Peyer's patch (tissue), 4 donors: ENCODE data around the gene VAV3. TPM values are rescaled to one million over a fixed set of nuclear protein-coding genes. Genes with fewer than 3 reads are reported as not detected.

ENCODE experiments used
- DNase-seq, 3 donors: peaks; one replicate each; pipeline ENCODE4 v3.0.0-alpha.2; 2017 to 2019
- H3K27ac ChIP-seq, 4 donors: fragments of 200-600 bp; sonication (generic); one replicate each; pipeline ENCODE4 v1.5.1; 2016 to 2019
- H3K27me3 ChIP-seq, 2 donors: fragments of 200-600 bp; sonication (generic); one replicate each; pipeline ENCODE4 v1.5.1; 2019
- H3K36me3 ChIP-seq, 3 donors: fragments of 200-600 bp; sonication (generic); one replicate each; pipeline ENCODE4 v1.5.1; 2016 to 2019
- H3K4me1 ChIP-seq, 4 donors: fragments of 200-600 bp; sonication (generic); one replicate each; pipeline ENCODE4 v1.5.1; 2016 to 2019
- H3K4me3 ChIP-seq, 4 donors: fragments of 200-600 bp; sonication (generic); 1 replicate in 3 of 4; 2 replicates in 1 of 4; pipeline ENCODE4 v1.5.1; 2016 to 2019; ENCODE audit warnings: mild to moderate bottlenecking in 1 of 4
- H3K9me3 ChIP-seq, 4 donors: fragments of 200-600 bp; sonication (generic); one replicate each; pipeline ENCODE4 v1.5.1; 2016 to 2019; ENCODE audit warnings: mild to moderate bottlenecking in 1 of 4
- CTCF ChIP-seq, 6 experiments: fragments of 450-650 bp in 4 of 6; fragments of 200-600 bp in 2 of 6; sonication (generic) in 1 of 6; IDR thresholded peaks; one replicate each; pipeline ENCODE4 v1.5.1; 2017 to 2019; ENCODE audit warnings: antibody characterized with exemption in 6 of 6, mild to moderate bottlenecking in 3 of 6, moderate library complexity in 1 of 6
- POLR2A ChIP-seq, 2 donors: fragments of 450-650 bp; IDR thresholded peaks; one replicate each; pipeline ENCODE4 v1.5.1; 2017; ENCODE audit warnings: antibody characterized with exemption in 2 of 2, mild to moderate bottlenecking in 2 of 2, moderate library complexity in 2 of 2
- total RNA-seq, 4 donors: library from RNA; depleted of rRNA; stranded (reverse); fragments of >200 nt; gene quantifications; one replicate each; pipeline ENCODE4 v1.1.0, GENCODE V29; 2016

Gene VAV3
- total RNA-seq, 4 donors from 2014 or later = 32.1 to 60.9 (median 41.5) TPM

- H3K4me1 ChIP-seq = no peaks in the 10 kb centered on the region
- no peak for DNase-seq
- no peak overlapping the region for H3K27ac ChIP-seq
- no peaks in the 10 kb centered on the region for H3K9me3 ChIP-seq
- H3K4me3 ChIP-seq = no peak overlapping the region
- H3K27me3 ChIP-seq = no peaks in the 10 kb centered on the region
- no peaks in the 10 kb centered on the region for H3K36me3 ChIP-seq
- no peak for TF ChIP-seq CTCF (IDR thresholded peaks at IDR 0.05)
- TF ChIP-seq POLR2A (IDR thresholded peaks at IDR 0.05) = no peak
Measured at GRCh38 chr1:107979926-107980325, 14.9 kb upstream of the VAV3 start.

DNA sequence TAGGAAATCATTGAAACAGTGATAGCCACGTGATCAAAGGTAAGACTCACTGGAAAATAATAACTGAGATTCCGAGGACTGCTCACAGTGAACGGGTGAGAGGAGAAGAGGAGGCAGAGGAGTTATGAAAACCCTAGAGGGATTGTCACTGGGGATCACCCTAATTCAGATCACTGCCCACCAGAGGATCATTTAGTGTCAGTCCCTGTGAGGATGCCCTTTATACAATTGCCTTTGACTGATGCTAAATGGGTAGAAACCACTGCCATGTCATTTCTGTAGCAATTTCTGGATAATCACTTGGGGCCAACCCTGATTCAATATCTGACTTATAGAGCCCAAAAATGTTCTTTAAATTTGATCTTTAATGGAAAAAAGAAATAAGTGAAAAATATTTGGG lies 14.1 kb upstream of the VAV3 start:
- Histone ChIP-seq H3K4me3 (no peak overlapping the region), H3K27ac (no peak overlapping the region), H3K9me3 (no peaks in the 10 kb centered on the region), H3K27me3 (no peaks in the 10 kb centered on the region), H3K36me3 (no peaks in the 10 kb centered on the region), H3K4me1 (no peaks in the 10 kb centered on the region)
- DNase-seq = no peak
- TF ChIP-seq CTCF (IDR thresholded peaks at IDR 0.05) (no peak), POLR2A (IDR thresholded peaks at IDR 0.05) (no peak)

DNA sequence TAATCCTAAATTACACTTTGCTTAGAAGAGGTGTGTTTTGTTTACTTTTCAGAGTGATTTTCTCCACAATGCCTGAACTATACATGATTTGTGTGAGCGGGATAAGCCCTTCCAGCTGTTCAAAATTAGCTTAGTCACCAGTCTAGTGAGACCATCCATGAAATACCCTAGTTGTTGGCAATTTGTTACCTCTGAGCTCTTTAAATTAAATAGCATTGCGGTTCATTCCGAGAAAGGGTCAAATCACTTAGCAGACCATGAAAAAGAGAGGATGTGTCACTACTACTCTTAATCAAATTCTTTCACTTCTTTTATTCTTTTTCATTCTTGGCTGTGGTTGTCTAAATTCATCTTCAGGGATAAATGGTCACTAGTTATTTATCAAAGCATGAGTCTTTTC lies 11.9 kb upstream of the VAV3 start:
- TF ChIP-seq CTCF (IDR thresholded peaks at IDR 0.05) (no peak), POLR2A (IDR thresholded peaks at IDR 0.05) (no peak)
- Histone ChIP-seq H3K27ac (no peak overlapping the region), H3K36me3 (no peaks in the 10 kb centered on the region), H3K9me3 (no peaks in the 10 kb centered on the region), H3K4me1 (no peaks in the 10 kb centered on the region), H3K27me3 (no peaks in the 10 kb centered on the region), H3K4me3 (no peak overlapping the region)
- DNase-seq = no peak

GRCh38 chr1:107976431-107976830 lies 11.5 kb upstream of the VAV3 start:
- Histone ChIP-seq H3K9me3 (no peaks in the 10 kb centered on the region), H3K4me1 (no peaks in the 10 kb centered on the region)

GRCh38 chr1:107975851-107976250 lies 10.9 kb upstream of the VAV3 start:
- H3K9me3 ChIP-seq = no peaks in the 10 kb centered on the region
- H3K4me3 ChIP-seq = no peak overlapping the region
- H3K27ac ChIP-seq = no peak overlapping the region
- no peaks in the 10 kb centered on the region for H3K4me1 ChIP-seq
- TF ChIP-seq POLR2A (IDR thresholded peaks at IDR 0.05) (no peak), CTCF (IDR thresholded peaks at IDR 0.05) (no peak)
- no peaks in the 10 kb centered on the region for H3K27me3 ChIP-seq
- no peak for DNase-seq
- no peaks in the 10 kb centered on the region for H3K36me3 ChIP-seq

More at GRCh38 chr1:107976431-107976830, 11.5 kb upstream of the VAV3 start:
- TF ChIP-seq CTCF (IDR thresholded peaks at IDR 0.05) (no peak), POLR2A (IDR thresholded peaks at IDR 0.05) (no peak)
- Histone ChIP-seq H3K36me3 (no peaks in the 10 kb centered on the region), H3K27ac (no peak overlapping the region), H3K4me3 (no peak overlapping the region), H3K27me3 (no peaks in the 10 kb centered on the region)
- no peak for DNase-seq

DNA sequence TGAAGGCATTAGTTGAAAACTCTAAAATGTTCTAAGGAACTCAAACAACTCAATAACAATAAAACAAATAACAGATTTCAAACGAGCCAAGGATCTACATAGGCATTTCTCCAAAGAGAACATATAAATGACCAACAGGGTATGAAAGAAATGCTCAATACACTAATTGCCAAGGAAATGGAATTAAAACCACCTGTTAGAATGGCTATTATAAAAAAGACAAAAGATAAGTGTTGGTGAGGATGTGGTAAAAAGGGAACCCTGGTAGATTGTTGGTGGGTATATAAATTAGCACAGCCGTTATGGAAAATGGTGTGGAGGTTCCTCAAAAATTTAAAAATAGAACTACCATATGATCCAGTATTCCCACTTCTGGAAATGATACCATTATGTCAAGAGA lies 9.1 kb upstream of the VAV3 start:
- no peak overlapping the region for H3K4me3 ChIP-seq
- no peak for DNase-seq
- TF ChIP-seq CTCF (IDR thresholded peaks at IDR 0.05) = no peak
- TF ChIP-seq POLR2A (IDR thresholded peaks at IDR 0.05) = no peak
- H3K9me3 ChIP-seq = no peaks in the 10 kb centered on the region
- no peaks in the 10 kb centered on the region for H3K4me1 ChIP-seq
- no peak overlapping the region for H3K27ac ChIP-seq
- H3K27me3 ChIP-seq = no peaks in the 10 kb centered on the region
- H3K36me3 ChIP-seq = no peaks in the 10 kb centered on the region
